ENCODE measurements around the gene NCAN. TPM values are rescaled to one million over a fixed set of nuclear protein-coding genes. Genes with fewer than 3 reads are reported as not detected.

Gene NCAN
- total RNA-seq, 1 experiment from 2014 or later = 0.15 TPM

DNA sequence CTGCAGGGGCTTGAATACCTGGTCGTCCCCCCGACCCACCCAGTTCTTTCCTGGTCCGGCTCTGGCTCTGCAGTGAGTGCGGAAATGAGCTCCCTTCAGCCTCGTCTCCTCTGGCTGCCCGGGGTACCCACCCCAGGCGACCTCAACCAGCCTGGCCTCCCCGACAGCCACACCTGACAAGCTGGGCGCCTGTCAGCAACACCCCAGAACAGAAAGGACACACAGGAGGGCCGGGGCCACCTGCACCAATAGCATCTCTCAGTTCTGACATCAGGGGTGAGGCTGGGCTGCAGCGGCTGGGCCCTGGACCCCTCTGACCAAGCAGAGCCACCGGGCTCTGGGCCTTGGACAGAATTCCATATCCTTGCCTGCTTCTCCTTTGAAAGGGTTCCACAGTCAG is 88.9 kb downstream of the NCAN start:
- TF ChIP-seq POLR2AphosphoS5 (IDR thresholded peaks at IDR 0.05; ENCODE audit: low read depth, low read length) = no peak
- TF ChIP-seq, protein P1, sequence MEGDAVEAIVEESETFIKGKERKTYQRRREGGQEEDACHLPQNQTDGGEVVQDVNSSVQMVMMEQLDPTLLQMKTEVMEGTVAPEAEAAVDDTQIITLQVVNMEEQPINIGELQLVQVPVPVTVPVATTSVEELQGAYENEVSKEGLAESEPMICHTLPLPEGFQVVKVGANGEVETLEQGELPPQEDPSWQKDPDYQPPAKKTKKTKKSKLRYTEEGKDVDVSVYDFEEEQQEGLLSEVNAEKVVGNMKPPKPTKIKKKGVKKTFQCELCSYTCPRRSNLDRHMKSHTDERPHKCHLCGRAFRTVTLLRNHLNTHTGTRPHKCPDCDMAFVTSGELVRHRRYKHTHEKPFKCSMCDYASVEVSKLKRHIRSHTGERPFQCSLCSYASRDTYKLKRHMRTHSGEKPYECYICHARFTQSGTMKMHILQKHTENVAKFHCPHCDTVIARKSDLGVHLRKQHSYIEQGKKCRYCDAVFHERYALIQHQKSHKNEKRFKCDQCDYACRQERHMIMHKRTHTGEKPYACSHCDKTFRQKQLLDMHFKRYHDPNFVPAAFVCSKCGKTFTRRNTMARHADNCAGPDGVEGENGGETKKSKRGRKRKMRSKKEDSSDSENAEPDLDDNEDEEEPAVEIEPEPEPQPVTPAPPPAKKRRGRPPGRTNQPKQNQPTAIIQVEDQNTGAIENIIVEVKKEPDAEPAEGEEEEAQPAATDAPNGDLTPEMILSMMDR (IDR thresholded peaks at IDR 0.05) = no peak
- no peak for TF ChIP-seq TCF7L2 (IDR thresholded peaks at IDR 0.05; ENCODE audit: low read depth, low read length)
- TF ChIP-seq SIN3A (IDR thresholded peaks at IDR 0.05; ENCODE audit: borderline replicate concordance, insufficient read depth, low read depth, low read length) = no peak
- TF ChIP-seq, protein P2, sequence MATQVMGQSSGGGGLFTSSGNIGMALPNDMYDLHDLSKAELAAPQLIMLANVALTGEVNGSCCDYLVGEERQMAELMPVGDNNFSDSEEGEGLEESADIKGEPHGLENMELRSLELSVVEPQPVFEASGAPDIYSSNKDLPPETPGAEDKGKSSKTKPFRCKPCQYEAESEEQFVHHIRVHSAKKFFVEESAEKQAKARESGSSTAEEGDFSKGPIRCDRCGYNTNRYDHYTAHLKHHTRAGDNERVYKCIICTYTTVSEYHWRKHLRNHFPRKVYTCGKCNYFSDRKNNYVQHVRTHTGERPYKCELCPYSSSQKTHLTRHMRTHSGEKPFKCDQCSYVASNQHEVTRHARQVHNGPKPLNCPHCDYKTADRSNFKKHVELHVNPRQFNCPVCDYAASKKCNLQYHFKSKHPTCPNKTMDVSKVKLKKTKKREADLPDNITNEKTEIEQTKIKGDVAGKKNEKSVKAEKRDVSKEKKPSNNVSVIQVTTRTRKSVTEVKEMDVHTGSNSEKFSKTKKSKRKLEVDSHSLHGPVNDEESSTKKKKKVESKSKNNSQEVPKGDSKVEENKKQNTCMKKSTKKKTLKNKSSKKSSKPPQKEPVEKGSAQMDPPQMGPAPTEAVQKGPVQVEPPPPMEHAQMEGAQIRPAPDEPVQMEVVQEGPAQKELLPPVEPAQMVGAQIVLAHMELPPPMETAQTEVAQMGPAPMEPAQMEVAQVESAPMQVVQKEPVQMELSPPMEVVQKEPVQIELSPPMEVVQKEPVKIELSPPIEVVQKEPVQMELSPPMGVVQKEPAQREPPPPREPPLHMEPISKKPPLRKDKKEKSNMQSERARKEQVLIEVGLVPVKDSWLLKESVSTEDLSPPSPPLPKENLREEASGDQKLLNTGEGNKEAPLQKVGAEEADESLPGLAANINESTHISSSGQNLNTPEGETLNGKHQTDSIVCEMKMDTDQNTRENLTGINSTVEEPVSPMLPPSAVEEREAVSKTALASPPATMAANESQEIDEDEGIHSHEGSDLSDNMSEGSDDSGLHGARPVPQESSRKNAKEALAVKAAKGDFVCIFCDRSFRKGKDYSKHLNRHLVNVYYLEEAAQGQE (IDR thresholded peaks at IDR 0.05; ENCODE audit: insufficient read depth in 1 of 2, low read depth in 2 of 2, low read length in 1 of 2) = no peak
- ChIA-PET POLR2A (no interaction called here), CTCF (no interaction called here)
- no peaks in the 10 kb centered on the region for H3K27me3 ChIP-seq (ENCODE audit: control insufficient read depth, insufficient read depth, low read length)
- BruUV-seq (replicated peaks) = no TSS peak
- DNase-seq (ENCODE audit: low read depth, low spot score) (no peak), ATAC-seq (no peak)
- H3K9me3 ChIP-seq (ENCODE audit: control insufficient read depth, insufficient read depth, low read depth, low read length) = no peaks in the 10 kb centered on the region
- H3K4me1 ChIP-seq (ENCODE audit: control insufficient read depth, insufficient read depth, low read length) = no peaks in the 10 kb centered on the region
- intact Hi-C loops (cut with micrococcal nuclease; ENCODE audit: unreplicated experiment) = no loop called here
- H3K4me3 ChIP-seq (ENCODE audit: low read depth in 2 of 2, low read length in 2 of 2) = no peak overlapping the region
- in situ Hi-C loops (cut with HindIII; ENCODE audit: low pct_unique_long_range_greater_than_20kb, low sequenced_read_pairs) = no loop called here
- H3K36me3 ChIP-seq (ENCODE audit: control insufficient read depth, insufficient read depth, low read length) = no peaks in the 10 kb centered on the region
- H3K27ac ChIP-seq (ENCODE audit: low read length) = no peak overlapping the region

Other genes starting within 250 kb of the NCAN start
- 112 TPM for gene SUGP2, start 178.4 kb upstream of the NCAN start, total RNA-seq (2021; ENCODE audit: unreplicated experiment)
- gene ARMC6, start 178.4 kb upstream of the NCAN start, total RNA-seq (2021; ENCODE audit: unreplicated experiment) = 51.4 TPM
- 2.6 TPM for gene SLC25A42, start 148.0 kb upstream of the NCAN start, total RNA-seq (2021; ENCODE audit: unreplicated experiment)
- gene TMEM161A, start 73.5 kb upstream of the NCAN start, total RNA-seq (2021; ENCODE audit: unreplicated experiment) = 26.7 TPM
- gene MEF2B, start 41.7 kb upstream of the NCAN start, total RNA-seq (2021; ENCODE audit: unreplicated experiment) = 1.1 TPM
- 37.8 TPM for gene BORCS8, start 19.8 kb upstream of the NCAN start, total RNA-seq (2021; ENCODE audit: unreplicated experiment)
- gene RFXANK, start 19.7 kb upstream of the NCAN start, total RNA-seq (2021; ENCODE audit: unreplicated experiment) = 92.3 TPM
- gene NR2C2AP, start 8.5 kb upstream of the NCAN start, total RNA-seq (2021; ENCODE audit: unreplicated experiment) = 42.1 TPM
- 2.7 TPM for gene TM6SF2, start 61.3 kb downstream of the NCAN start, total RNA-seq (2021; ENCODE audit: unreplicated experiment)
- gene SUGP1, start 108.6 kb downstream of the NCAN start, total RNA-seq (2021; ENCODE audit: unreplicated experiment) = 41.5 TPM
- 38.0 TPM for gene MAU2, start 108.9 kb downstream of the NCAN start, total RNA-seq (2021; ENCODE audit: unreplicated experiment)
- 99.6 TPM for gene GATAD2A, start 193.7 kb downstream of the NCAN start, total RNA-seq (2021; ENCODE audit: unreplicated experiment)